Neural crest cell (in vitro differentiated cells): ENCODE results near the gene CRHR2. TPM values are rescaled to one million over a fixed set of nuclear protein-coding genes. Genes with fewer than 3 reads are reported as not detected.

Experiments used
- DNase-seq: peaks from one replicate; pipeline ENCODE4 v3.0.0; 2021; ENCODE audit warnings: low read depth, mixed read lengths, low spot score
- H3K27ac Mint-ChIP-seq: one replicate; pipeline ENCODE4 v1.8.0; 2021; ENCODE audit warnings: mild to moderate bottlenecking, mixed read lengths; ENCODE audit not compliant: unreplicated experiment
- H3K27me3 Mint-ChIP-seq: 2 replicates; pipeline ENCODE4 v1.8.0; 2021; ENCODE audit warnings: low read depth, mild to moderate bottlenecking, mixed read lengths
- H3K36me3 Mint-ChIP-seq: 2 replicates; pipeline ENCODE4 v1.8.0; 2021; ENCODE audit warnings: low read depth, mild to moderate bottlenecking, mixed read lengths
- H3K4me1 Mint-ChIP-seq: 2 replicates; pipeline ENCODE4 v1.8.0; 2021; ENCODE audit warnings: mixed read lengths
- H3K4me3 Mint-ChIP-seq: one replicate; pipeline ENCODE4 v1.8.0; 2021; ENCODE audit warnings: mild to moderate bottlenecking, mixed read lengths
- H3K9me3 Mint-ChIP-seq: 2 replicates; pipeline ENCODE4 v1.8.0; 2021; ENCODE audit warnings: mixed read lengths
- CTCF ChIP-seq: fragments of 200-600 bp; sonication (generic); conservative IDR thresholded peaks from 2 replicates; pipeline ENCODE4 v1.5.0; 2021; ENCODE audit warnings: antibody characterized with exemption, mild to moderate bottlenecking
- total RNA-seq: library from RNA; stranded (reverse); gene quantifications from 2 replicates; pipeline ENCODE4 v1.2.1, GENCODE V29; 2021

CRHR2 gene
- total RNA-seq, 1 donor from 2014 or later, result not detected

- Mint-ChIP-seq H3K4me3 (no peak overlapping the region), H3K36me3 (no peaks in the 10 kb centered on the region), H3K27ac (no peak overlapping the region), H3K4me1 (no peaks in the 10 kb centered on the region), H3K9me3 (no peaks in the 10 kb centered on the region), H3K27me3 (peaks cover 14% of the 10 kb centered on the region)
- no peak for DNase-seq
- no peak for TF ChIP-seq CTCF
These were observed 14.2 kb downstream of the CRHR2 start for GRCh38 chr7:30668102-30668501.

GRCh38 chr7:30667172-30667571 lies 15.1 kb downstream of the CRHR2 start:
- no peaks in the 10 kb centered on the region for H3K9me3 Mint-ChIP-seq
- H3K27ac Mint-ChIP-seq, result no peak overlapping the region
- no peaks in the 10 kb centered on the region for H3K4me1 Mint-ChIP-seq
- H3K36me3 Mint-ChIP-seq, result no peaks in the 10 kb centered on the region
- no peak overlapping the region for H3K4me3 Mint-ChIP-seq
- peaks cover 14% of the 10 kb centered on the region for H3K27me3 Mint-ChIP-seq
- no peak for DNase-seq
- TF ChIP-seq CTCF, result no peak

- no peak for DNase-seq
- Mint-ChIP-seq H3K27me3 (peaks cover 6% of the 10 kb centered on the region), H3K27ac (no peak overlapping the region), H3K4me3 (no peak overlapping the region), H3K9me3 (no peaks in the 10 kb centered on the region), H3K36me3 (no peaks in the 10 kb centered on the region), H3K4me1 (no peaks in the 10 kb centered on the region)
- TF ChIP-seq CTCF, result no peak
These were observed 16.8 kb downstream of the CRHR2 start for GRCh38 chr7:30665449-30665848.

- no peaks in the 10 kb centered on the region for H3K36me3 Mint-ChIP-seq
- H3K4me1 Mint-ChIP-seq, result no peaks in the 10 kb centered on the region
- no peaks in the 10 kb centered on the region for H3K9me3 Mint-ChIP-seq
- TF ChIP-seq CTCF, result no peak
- H3K4me3 Mint-ChIP-seq, result no peak overlapping the region
- DNase-seq, result no peak
- H3K27me3 Mint-ChIP-seq, result peaks cover 6% of the 10 kb centered on the region
- no peak overlapping the region for H3K27ac Mint-ChIP-seq
These were observed 17.2 kb downstream of the CRHR2 start for GRCh38 chr7:30665043-30665442.

- H3K4me3 Mint-ChIP-seq, result no peak overlapping the region
- H3K27me3 Mint-ChIP-seq, result peaks cover 1% of the 10 kb centered on the region
- no peaks in the 10 kb centered on the region for H3K9me3 Mint-ChIP-seq
- no peaks in the 10 kb centered on the region for H3K36me3 Mint-ChIP-seq
- no peaks in the 10 kb centered on the region for H3K4me1 Mint-ChIP-seq
- no peak overlapping the region for H3K27ac Mint-ChIP-seq
- DNase-seq, result no peak
- TF ChIP-seq CTCF, result no peak
These were observed 17.9 kb downstream of the CRHR2 start for GRCh38 chr7:30664184-30664885.
